HepG2 (cell line): Measurements from ENCODE around the gene MED15. TPM values are rescaled to one million over a fixed set of nuclear protein-coding genes. Genes with fewer than 3 reads are reported as not detected.

Source experiments
- ARNT2 ChIP-seq: sonication (generic); formaldehyde crosslinking; IDR thresholded peaks from 2 replicates; pipeline ENCODE4 v1.8.0; 2022; ENCODE audit warnings: mild to moderate bottlenecking, low read depth, missing genetic modification reagents, moderate library complexity
- E2F2 ChIP-seq: sonication (generic); formaldehyde crosslinking; IDR thresholded peaks from 2 replicates; pipeline ENCODE4 v1.4.0; 2020; ENCODE audit warnings: missing genetic modification reagents, borderline replicate concordance
- ELF4 ChIP-seq: sonication (generic); formaldehyde crosslinking; IDR thresholded peaks from 2 replicates; pipeline ENCODE4 v1.5.0; 2020; ENCODE audit warnings: missing genetic modification reagents, mild to moderate bottlenecking, moderate library complexity, borderline replicate concordance
- GPN1 ChIP-seq: sonication (generic); formaldehyde crosslinking; IDR thresholded peaks from 2 replicates; pipeline ENCODE4 v1.5.1; 2020; ENCODE audit warnings: missing genetic modification reagents, borderline replicate concordance
- KAT7 ChIP-seq: IDR thresholded peaks from 2 replicates; pipeline ENCODE4 v1.6.1; 2018; ENCODE audit warnings: borderline replicate concordance, missing compliant biosample characterization
- MED1 ChIP-seq: sonication (generic); formaldehyde crosslinking; IDR thresholded peaks from 2 replicates; pipeline ENCODE4 v1.4.0; 2020; ENCODE audit warnings: missing genetic modification reagents
- PRDM4 ChIP-seq: sonication (generic); formaldehyde crosslinking; IDR thresholded peaks from 2 replicates; pipeline ENCODE4 v1.9.0; 2021; ENCODE audit warnings: missing genetic modification reagents, borderline replicate concordance
- SOX6 ChIP-seq, 2 experiments: fragments of 450-650 bp in 1 of 2; sonication (generic) in 1 of 2; formaldehyde crosslinking in 1 of 2; IDR thresholded peaks; 2 replicates each; pipeline versions ENCODE4 v1.4.0 to v1.6.1; 2017 to 2020; ENCODE audit warnings: antibody characterized with exemption in 1 of 2, mild to moderate bottlenecking in 1 of 2, missing genetic modification reagents in 1 of 2
- ZNF10 ChIP-seq: sonication (generic); formaldehyde crosslinking; IDR thresholded peaks from 2 replicates; pipeline ENCODE4 v1.4.0; 2020; ENCODE audit warnings: mild to moderate bottlenecking, low read depth, missing genetic modification reagents, borderline replicate concordance
- ZNF12 ChIP-seq: sonication (generic); formaldehyde crosslinking; IDR thresholded peaks from 2 replicates; pipeline ENCODE4 v1.5.0; 2020; ENCODE audit warnings: missing genetic modification reagents
- ZNF343 ChIP-seq: sonication (generic); formaldehyde crosslinking; IDR thresholded peaks from 2 replicates; pipeline ENCODE4 v1.4.0; 2020; ENCODE audit warnings: mild to moderate bottlenecking, missing genetic modification reagents
- ZNF556 ChIP-seq: sonication (generic); formaldehyde crosslinking; IDR thresholded peaks from 2 replicates; pipeline ENCODE4 v1.4.0; 2020; ENCODE audit warnings: mild to moderate bottlenecking, missing genetic modification reagents, borderline replicate concordance
- ZNF687 ChIP-seq: sonication (generic); formaldehyde crosslinking; IDR thresholded peaks from 2 replicates; pipeline ENCODE4 v1.5.1; 2020; ENCODE audit warnings: mild to moderate bottlenecking, missing genetic modification reagents, moderate library complexity
- ZNF768 ChIP-seq: sonication (generic); formaldehyde crosslinking; IDR thresholded peaks from 2 replicates; pipeline ENCODE4 v1.4.0; 2020; ENCODE audit warnings: missing genetic modification reagents
- ZNF775 ChIP-seq: sonication (generic); formaldehyde crosslinking; IDR thresholded peaks from 2 replicates; pipeline ENCODE4 v1.4.0; 2020; ENCODE audit warnings: missing genetic modification reagents, mild to moderate bottlenecking, moderate library complexity, borderline replicate concordance
- ZSCAN5A ChIP-seq: sonication (generic); formaldehyde crosslinking; IDR thresholded peaks from 2 replicates; pipeline ENCODE4 v1.8.0; 2022; ENCODE audit warnings: mild to moderate bottlenecking, missing genetic modification reagents, borderline replicate concordance
- polyA plus RNA-seq, 8 experiments: library from polyadenylated mRNA; depleted of rRNA in 3 of 8; stranded (reverse) in 7 of 8; unstranded in 1 of 8; fragments of >200 nt; fragmentation: Illumina TruSeq in 4 of 8; extraction: Trizol in 4 of 8; gene quantifications; 2 replicates each; pipeline versions ENCODE4 v1.2.1 to v1.2.3, GENCODE V29; 2011 to 2016; ENCODE audit warnings: low read depth in 4 of 8, missing spikeins in 1 of 8, mixed read lengths in 1 of 8; ENCODE audit not compliant: insufficient read depth in 1 of 8
- total RNA-seq, 5 experiments: library from RNA; depleted of rRNA; stranded (reverse); fragments of >200 nt; fragmentation: Illumina TruSeq; extraction: Trizol; gene quantifications; 2 replicates each; pipeline ENCODE4 v1.2.3, GENCODE V29; 2016; ENCODE audit warnings: low read depth in 1 of 5

Gene MED15
- total and polyA plus RNA-seq, 2 of the 13 experiments (the other 11 are each of a cell fraction or from before 2014, with no cell fraction given) = 14.3 to 27.0 TPM

GRCh38 chr22:20495861-20496681 is 11.3 kb upstream of the MED15 start (continued):
- TF ChIP-seq PRDM4 (CRISPR knock-in tag) (no peak), ZNF768 (CRISPR knock-in tag) (peak; percentile 41; the same call in 1 of the 2 replicates), ARNT2 (CRISPR knock-in tag) (peak; percentile 11; the same call in 1 of the 2 replicates), ZNF343 (CRISPR knock-in tag) (no peak), ELF4 (CRISPR knock-in tag) (no peak), ZNF10 (CRISPR knock-in tag) (no peak), ZNF775 (CRISPR knock-in tag) (peak; percentile 76), MED1 (CRISPR knock-in tag) (peak; percentile 33), GPN1 (CRISPR knock-in tag) (no peak), ZNF687 (CRISPR knock-in tag) (peak; percentile 82), KAT7 (peak; percentile 62; the same call in 1 of the 2 replicates), ZNF12 (no peak), ZSCAN5A (CRISPR knock-in tag) (no peak), E2F2 (CRISPR knock-in tag) (no peak), ZNF556 (CRISPR knock-in tag) (peak; percentile 81), SOX6 (IDR thresholded peaks at IDR 0.05) (no peak), SOX6 (CRISPR knock-in tag; IDR thresholded peaks at IDR 0.05) (peak; percentile 41; the same call in 1 of the 2 replicates)
